Measurements from ENCODE around the gene DAZAP2. TPM values are rescaled to one million over a fixed set of nuclear protein-coding genes. Genes with fewer than 3 reads are reported as not detected.

The DAZAP2 gene
- total and polyA plus RNA-seq, 9 of the 15 experiments (the other 6 are each of a cell fraction or from before 2014, with no cell fraction given): 116 to 668 (median 227) TPM

- Histone ChIP-seq H3K4me3 (no peak overlapping the region), H3K79me2 (ENCODE audit: control insufficient read depth, insufficient read depth, low read length) (no peaks in the 10 kb centered on the region), H3K27ac (ENCODE audit: extremely low read depth, low read depth, low read length) (no peak overlapping the region), H3K27me3 (ENCODE audit: control insufficient read depth in 2 of 2, insufficient read depth in 2 of 2, low read length in 2 of 2) (no peaks in the 10 kb centered on the region), H3K4me2 (ENCODE audit: insufficient read depth, low read length) (no peak overlapping the region), H3K9me3 (replicated peaks; ENCODE audit: control insufficient read depth, insufficient read depth, low read depth, low read length) (no peaks in the 10 kb centered on the region), H3K9me1 (ENCODE audit: control insufficient read depth, insufficient read depth, low read length) (no peaks in the 10 kb centered on the region), H3K4me1 (replicated peaks in 1 of 2; ENCODE audit: control insufficient read depth in 2 of 2, insufficient read depth in 2 of 2, low read length in 2 of 2) (peaks cover 0 to 3% of the 10 kb centered on the region in 2 experiments; a peak in 1 of 5 replicates), H3K9ac (ENCODE audit: insufficient read depth in 1 of 2, low read depth in 2 of 2, low read length in 2 of 2) (no peak overlapping the region), H2AFZ (ENCODE audit: low read depth, low read length) (no peak overlapping the region), H3K36me3 (ENCODE audit: control insufficient read depth, insufficient read depth, low read length) (no peaks in the 10 kb centered on the region), H4K20me1 (replicated peaks; ENCODE audit: control insufficient read depth, insufficient read depth, low read length) (no peaks in the 10 kb centered on the region)
- TF ChIP-seq SMAD3 (CRISPR knock-in tag; conservative IDR thresholded peaks at IDR 0.05): no peak
- TF ChIP-seq NRF1 (conservative IDR thresholded peaks at IDR 0.05 in 1 of 2, IDR thresholded peaks at IDR 0.05 in 1 of 2): no peak
- TF ChIP-seq CGGBP1 (CRISPR knock-in tag; IDR thresholded peaks at IDR 0.05): no peak
- TF ChIP-seq ZKSCAN8 (CRISPR knock-in tag; IDR thresholded peaks at IDR 0.05): no peak
- TF ChIP-seq MAZ (CRISPR knock-in tag; conservative IDR thresholded peaks at IDR 0.05 in 1 of 2, IDR thresholded peaks at IDR 0.05 in 1 of 2): no peak
- no peak for TF ChIP-seq TRIM24 (IDR thresholded peaks at IDR 0.05)
- TF ChIP-seq, protein P1, sequence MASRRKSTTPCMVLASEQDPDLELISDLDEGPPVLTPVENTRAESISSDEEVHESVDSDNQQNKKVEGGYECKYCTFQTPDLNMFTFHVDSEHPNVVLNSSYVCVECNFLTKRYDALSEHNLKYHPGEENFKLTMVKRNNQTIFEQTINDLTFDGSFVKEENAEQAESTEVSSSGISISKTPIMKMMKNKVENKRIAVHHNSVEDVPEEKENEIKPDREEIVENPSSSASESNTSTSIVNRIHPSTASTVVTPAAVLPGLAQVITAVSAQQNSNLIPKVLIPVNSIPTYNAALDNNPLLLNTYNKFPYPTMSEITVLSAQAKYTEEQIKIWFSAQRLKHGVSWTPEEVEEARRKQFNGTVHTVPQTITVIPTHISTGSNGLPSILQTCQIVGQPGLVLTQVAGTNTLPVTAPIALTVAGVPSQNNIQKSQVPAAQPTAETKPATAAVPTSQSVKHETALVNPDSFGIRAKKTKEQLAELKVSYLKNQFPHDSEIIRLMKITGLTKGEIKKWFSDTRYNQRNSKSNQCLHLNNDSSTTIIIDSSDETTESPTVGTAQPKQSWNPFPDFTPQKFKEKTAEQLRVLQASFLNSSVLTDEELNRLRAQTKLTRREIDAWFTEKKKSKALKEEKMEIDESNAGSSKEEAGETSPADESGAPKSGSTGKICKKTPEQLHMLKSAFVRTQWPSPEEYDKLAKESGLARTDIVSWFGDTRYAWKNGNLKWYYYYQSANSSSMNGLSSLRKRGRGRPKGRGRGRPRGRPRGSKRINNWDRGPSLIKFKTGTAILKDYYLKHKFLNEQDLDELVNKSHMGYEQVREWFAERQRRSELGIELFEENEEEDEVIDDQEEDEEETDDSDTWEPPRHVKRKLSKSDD (conservative IDR thresholded peaks at IDR 0.05; ENCODE audit: low read length): no peak
- no peak for TF ChIP-seq ARID2 (IDR thresholded peaks at IDR 0.05)
- no peak for TF ChIP-seq SAFB (IDR thresholded peaks at IDR 0.05; ENCODE audit: borderline replicate concordance, low read depth, low read length)
- DNase-seq (ENCODE audit: extremely low read depth in 1 of 4, low spot score in 3 of 4): no peak
- no peak for ATAC-seq
- intact Hi-C loops (cut with micrococcal nuclease) (no loop called here), in situ Hi-C loops (cut with MboI) (no loop called here)
- no peak for FAIRE-seq
- CTCF ChIA-PET (ENCODE audit: low intra/inter-chr PET ratio): no interaction called here
- WGBS (ENCODE audit: insufficient coverage, low coverage, missing lambda C conversion rate): 34% methylated on average over 5 of the region's 5 CpGs
- BruUV-seq (replicated peaks): no TSS peak
- POLR2A ChIA-PET: no interaction called here
These were observed 46.3 kb upstream of the DAZAP2 start for GRCh38 chr12:51192284-51192671.

Measured in K562 (cell line).